ENCODE measurements around the gene CLDND1. TPM values are rescaled to one million over a fixed set of nuclear protein-coding genes. Genes with fewer than 3 reads are reported as not detected.
A peak's percentile ranks its signal among the peaks of the same experiment; 100 is the strongest.

CLDND1 gene
- total and polyA plus RNA-seq, 2 of the 13 experiments (the other 11 are each of a cell fraction or from before 2014, with no cell fraction given) = 50.8 to 121 TPM

DNA sequence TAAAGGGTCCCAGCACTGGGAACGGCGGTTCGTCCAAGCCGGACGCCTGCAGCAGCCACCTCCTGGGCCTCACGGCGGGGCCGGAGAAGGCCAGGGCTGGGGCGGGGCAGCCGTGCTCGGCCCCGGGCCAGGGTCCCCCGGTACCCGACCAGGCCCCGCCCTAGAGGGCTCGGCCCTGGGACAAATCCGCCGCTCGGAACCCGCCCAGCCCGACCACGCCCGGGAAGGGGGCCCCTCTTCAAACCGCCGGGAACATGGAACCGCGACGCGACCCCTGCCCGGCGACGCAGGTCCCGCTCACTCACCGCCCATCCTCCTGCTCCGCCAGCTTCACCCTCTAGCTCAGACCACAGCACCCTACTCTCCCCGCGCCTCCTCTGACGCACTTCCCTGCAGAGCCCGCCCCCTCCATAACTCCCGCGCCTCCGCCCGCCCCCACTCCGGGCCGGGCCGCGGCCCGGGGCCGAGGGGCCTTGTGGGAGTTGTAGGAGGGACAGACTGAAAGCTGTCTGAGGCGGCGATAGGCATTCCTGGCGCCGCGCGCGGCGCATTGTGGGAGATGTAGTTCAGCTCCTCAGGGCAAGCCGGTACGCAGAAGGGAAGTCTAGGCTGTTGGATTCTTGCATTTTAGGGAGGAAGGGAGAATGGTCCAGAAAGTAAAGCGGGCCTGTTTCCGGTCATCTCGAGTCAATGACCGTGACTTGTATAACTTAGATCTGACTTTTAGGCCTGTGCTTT lies at the start of gene CLDND1 (continued):
- TF ChIP-seq ZSCAN9 (CRISPR knock-in tag; IDR thresholded peaks at IDR 0.05; ENCODE audit: borderline replicate concordance) (no peak; the same call in 1 of the 2 replicates), BATF2 (CRISPR knock-in tag; IDR thresholded peaks at IDR 0.05) (no peak), ARHGAP35 (CRISPR knock-in tag; IDR thresholded peaks at IDR 0.05; ENCODE audit: borderline replicate concordance) (no peak; the same call in 1 of the 2 replicates), ZNF468 (CRISPR knock-in tag; IDR thresholded peaks at IDR 0.05) (no peak), ZNF558 (CRISPR knock-in tag; IDR thresholded peaks at IDR 0.05; ENCODE audit: borderline replicate concordance) (no peak), ZNF605 (CRISPR knock-in tag; IDR thresholded peaks at IDR 0.05) (peak; percentile 82), MYPOP (CRISPR knock-in tag; IDR thresholded peaks at IDR 0.05) (peak; percentile 49; the same call in 1 of the 2 replicates), BHLHE40 (IDR thresholded peaks at IDR 0.05; ENCODE audit: low read length) (no peak), GMEB1 (CRISPR knock-in tag; IDR thresholded peaks at IDR 0.05; ENCODE audit: borderline replicate concordance) (peak; percentile 79; the same call in 1 of the 2 replicates), ESRRA (CRISPR knock-in tag; IDR thresholded peaks at IDR 0.05; ENCODE audit: low read depth) (peak; percentile 54; the same call in 1 of the 2 replicates), ARID3A (IDR thresholded peaks at IDR 0.05; ENCODE audit: low read depth, low read length) (no peak), BRCA1 (CRISPR knock-in tag; IDR thresholded peaks at IDR 0.05) (no peak; the same call in 1 of the 2 replicates), HDAC1 (CRISPR knock-in tag; IDR thresholded peaks at IDR 0.05) (peak; percentile 59; the same call in 1 of the 2 replicates), SIX1 (CRISPR knock-in tag; IDR thresholded peaks at IDR 0.05; ENCODE audit: borderline replicate concordance) (no peak), SALL1 (CRISPR knock-in tag; IDR thresholded peaks at IDR 0.05) (peak; percentile 64), ZXDC (CRISPR knock-in tag; IDR thresholded peaks at IDR 0.05) (no peak), RBM39 (IDR thresholded peaks at IDR 0.05; ENCODE audit: low read depth, low read length, poor library complexity, severe bottlenecking) (no peak), POGK (CRISPR knock-in tag; conservative IDR thresholded peaks at IDR 0.05) (no peak), ZNF143 (CRISPR knock-in tag; IDR thresholded peaks at IDR 0.05) (peak; percentile 96)

All from HepG2 (cell line).